Measurements from ENCODE around the gene DNAL4. TPM values are rescaled to one million over a fixed set of nuclear protein-coding genes. Genes with fewer than 3 reads are reported as not detected.

DNAL4 gene
- total and polyA plus RNA-seq, 10 of the 15 experiments (the other 5 are each of a cell fraction or from before 2014, with no cell fraction given) = 0.35 to 8.5 (median 6.3) TPM; not detected in 1

GRCh38 chr22:38729946-38730345 is 64.0 kb downstream of the DNAL4 start:
- peaks cover 37 to 68% of the 10 kb centered on the region in 2 experiments for H3K36me3 ChIP-seq (ENCODE audit: control insufficient read depth in 2 of 2, insufficient read depth in 2 of 2, low read length in 1 of 2)
- TF ChIP-seq CREB1 (IDR thresholded peaks at IDR 0.05; ENCODE audit: low read depth) (no peak), WRNIP1 (IDR thresholded peaks at IDR 0.05; ENCODE audit: borderline replicate concordance, low read depth, low read length) (no peak), POLR2AphosphoS2 (IDR thresholded peaks at IDR 0.05; ENCODE audit: low read depth, low read length) (no peak), HDGF (IDR thresholded peaks at IDR 0.05) (no peak), ZBTB40 (IDR thresholded peaks at IDR 0.05; ENCODE audit: borderline replicate concordance) (no peak), HCFC1 (IDR thresholded peaks at IDR 0.05; ENCODE audit: low read length) (no peak), FOS (IDR thresholded peaks at IDR 0.05; ENCODE audit: borderline replicate concordance, extremely low read depth, insufficient read length) (no peak), ZBTB33 (IDR thresholded peaks at IDR 0.05) (no peak)
- TF ChIP-seq, protein P1, sequence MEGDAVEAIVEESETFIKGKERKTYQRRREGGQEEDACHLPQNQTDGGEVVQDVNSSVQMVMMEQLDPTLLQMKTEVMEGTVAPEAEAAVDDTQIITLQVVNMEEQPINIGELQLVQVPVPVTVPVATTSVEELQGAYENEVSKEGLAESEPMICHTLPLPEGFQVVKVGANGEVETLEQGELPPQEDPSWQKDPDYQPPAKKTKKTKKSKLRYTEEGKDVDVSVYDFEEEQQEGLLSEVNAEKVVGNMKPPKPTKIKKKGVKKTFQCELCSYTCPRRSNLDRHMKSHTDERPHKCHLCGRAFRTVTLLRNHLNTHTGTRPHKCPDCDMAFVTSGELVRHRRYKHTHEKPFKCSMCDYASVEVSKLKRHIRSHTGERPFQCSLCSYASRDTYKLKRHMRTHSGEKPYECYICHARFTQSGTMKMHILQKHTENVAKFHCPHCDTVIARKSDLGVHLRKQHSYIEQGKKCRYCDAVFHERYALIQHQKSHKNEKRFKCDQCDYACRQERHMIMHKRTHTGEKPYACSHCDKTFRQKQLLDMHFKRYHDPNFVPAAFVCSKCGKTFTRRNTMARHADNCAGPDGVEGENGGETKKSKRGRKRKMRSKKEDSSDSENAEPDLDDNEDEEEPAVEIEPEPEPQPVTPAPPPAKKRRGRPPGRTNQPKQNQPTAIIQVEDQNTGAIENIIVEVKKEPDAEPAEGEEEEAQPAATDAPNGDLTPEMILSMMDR (IDR thresholded peaks at IDR 0.05 in 2 of 3, conservative IDR thresholded peaks at IDR 0.05 in 1 of 3; ENCODE audit: control insufficient read depth in 2 of 3, extremely low read depth in 1 of 3, insufficient read depth in 1 of 3, low read depth in 3 of 3, low read length in 3 of 3) = no peak
- TF ChIP-seq, protein P2, sequence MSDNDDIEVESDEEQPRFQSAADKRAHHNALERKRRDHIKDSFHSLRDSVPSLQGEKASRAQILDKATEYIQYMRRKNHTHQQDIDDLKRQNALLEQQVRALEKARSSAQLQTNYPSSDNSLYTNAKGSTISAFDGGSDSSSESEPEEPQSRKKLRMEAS (IDR thresholded peaks at IDR 0.05; ENCODE audit: low read depth, low read length) = no peak
- TF ChIP-seq, protein P3, sequence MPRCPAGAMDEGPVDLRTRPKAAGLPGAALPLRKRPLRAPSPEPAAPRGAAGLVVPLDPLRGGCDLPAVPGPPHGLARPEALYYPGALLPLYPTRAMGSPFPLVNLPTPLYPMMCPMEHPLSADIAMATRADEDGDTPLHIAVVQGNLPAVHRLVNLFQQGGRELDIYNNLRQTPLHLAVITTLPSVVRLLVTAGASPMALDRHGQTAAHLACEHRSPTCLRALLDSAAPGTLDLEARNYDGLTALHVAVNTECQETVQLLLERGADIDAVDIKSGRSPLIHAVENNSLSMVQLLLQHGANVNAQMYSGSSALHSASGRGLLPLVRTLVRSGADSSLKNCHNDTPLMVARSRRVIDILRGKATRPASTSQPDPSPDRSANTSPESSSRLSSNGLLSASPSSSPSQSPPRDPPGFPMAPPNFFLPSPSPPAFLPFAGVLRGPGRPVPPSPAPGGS (IDR thresholded peaks at IDR 0.05; ENCODE audit: borderline replicate concordance, insufficient read depth, low read depth, low read length, poor library complexity, severe bottlenecking) = no peak

More at GRCh38 chr22:38729946-38730345, 64.0 kb downstream of the DNAL4 start:
- ChIA-PET CTCF (interaction anchor here (0.8 kb wide), 1 partner anchor 18 kb away, joined by 4 read pairs; no protein-coding TSS in a partner anchor), POLR2A (interaction anchor here (0.6 kb wide), 1 partner anchor 192 kb away, joined by 6 read pairs; no protein-coding TSS in a partner anchor), RAD21 (ENCODE audit: unreplicated experiment) (no interaction called here), SMC1A (ENCODE audit: uncharacterized antibody, unreplicated experiment) (no interaction called here)
- Histone ChIP-seq H3K27me3 (replicated peaks in 1 of 2; ENCODE audit: control insufficient read depth in 2 of 2, insufficient read depth in 2 of 2, low read length in 1 of 2) (no peaks in the 10 kb centered on the region), H3K79me2 (ENCODE audit: control insufficient read depth, insufficient read depth, low read length) (no peaks in the 10 kb centered on the region), H3K4me1 (ENCODE audit: control insufficient read depth, insufficient read depth, low read length) (no peaks in the 10 kb centered on the region), H4K20me1 (ENCODE audit: control insufficient read depth, insufficient read depth) (peaks cover 2% of the 10 kb centered on the region; the same call in 1 of the 2 replicates), H3K4me2 (ENCODE audit: control insufficient read depth, insufficient read depth) (no peak overlapping the region), H2AFZ (ENCODE audit: control insufficient read depth, low read depth, low read length) (no peak overlapping the region), H3K4me3 (no peak overlapping the region), H3K9ac (ENCODE audit: control insufficient read depth, insufficient read depth, low read length) (no peak overlapping the region), H3K9me3 (replicated peaks; ENCODE audit: control insufficient read depth, insufficient read depth, low read length) (no peaks in the 10 kb centered on the region), H3K27ac (ENCODE audit: control insufficient read depth, insufficient read depth) (no peak overlapping the region)
- intact Hi-C loops (cut with micrococcal nuclease; ENCODE audit: unreplicated experiment) (no loop called here), in situ Hi-C loops (cut with MboI) (no loop called here)
- FAIRE-seq = no peak
- 89% methylated on average over 6 of the region's 6 CpGs for WGBS (ENCODE audit: insufficient coverage, insufficient replicate concordance, low lambda C conversion rate, missing lambda C conversion rate)
- no TSS peak for BruUV-seq (replicated peaks)
- no peak for DNase-seq (ENCODE audit: low read depth, low spot score)
- ATAC-seq = no peak
